Spinal cord (tissue), 10 donors: ENCODE results near the gene TRIM6. TPM values are rescaled to one million over a fixed set of nuclear protein-coding genes. Genes with fewer than 3 reads are reported as not detected.
"Not testable (repeated sequence)": the region's sequence is repeated elsewhere in the genome, so short reads cannot be mapped to it uniquely, and the experiment has no call there.

Source experiments
- DNase-seq, 6 donors: peaks; one replicate each; pipeline versions ENCODE4 v3.0.0 to v3.0.0-alpha.2; 2013 to 2015; ENCODE audit warnings: low spot score in 6 of 6, low read depth in 4 of 6
- H3K27ac ChIP-seq: one replicate; pipeline ENCODE4 v1.5.1; 2013; ENCODE audit warnings: low read depth, low read length, control low read depth
- H3K27me3 ChIP-seq: one replicate; pipeline ENCODE4 v1.6.1; 2013; ENCODE audit warnings: low read length; ENCODE audit not compliant: control insufficient read depth, insufficient read depth
- H3K36me3 ChIP-seq: one replicate; pipeline ENCODE4 v1.6.1; 2013; ENCODE audit warnings: low read length; ENCODE audit not compliant: control insufficient read depth, insufficient read depth
- H3K4me1 ChIP-seq: one replicate; pipeline ENCODE4 v1.6.1; 2013; ENCODE audit warnings: low read length; ENCODE audit not compliant: control insufficient read depth, insufficient read depth
- H3K4me3 ChIP-seq: one replicate; pipeline ENCODE4 v1.5.1; 2013; ENCODE audit warnings: low read depth, low read length, control low read depth
- H3K9me3 ChIP-seq: one replicate; pipeline ENCODE4 v1.6.1; 2013; ENCODE audit warnings: low read length; ENCODE audit not compliant: control insufficient read depth, insufficient read depth
- WGBS: methylation state at CpG from one replicate; pipeline ENCODE4 v1.1.5; 2013; ENCODE audit warnings: missing lambda C conversion rate; ENCODE audit not compliant: insufficient coverage; 5-methylcytosine and 5-hydroxymethylcytosine counted together
- polyA plus RNA-seq, 2 donors: library from polyadenylated mRNA; unstranded; fragments of 120-200 nt; gene quantifications; one replicate each; pipeline ENCODE4 v1.2.1, GENCODE V29; 2013; ENCODE audit not compliant: insufficient read length in 2 of 2
- total RNA-seq, 2 donors: library from RNA; depleted of rRNA in 1 of 2; stranded (reverse); fragments of 120-200 nt in 1 of 2; fragments of >200 nt in 1 of 2; gene quantifications; one replicate each; pipeline versions ENCODE4 v1.2.3 to v1.2.4, GENCODE V29; 2013 to 2014
- donor health status: healthy.

The TRIM6 gene
- total and polyA plus RNA-seq, 4 donors = 1.1 to 4.3 (median 2.5) TPM

GRCh38 chr11:5655474-5655873 is 59.0 kb downstream of the TRIM6 start:
- H3K4me1 ChIP-seq = no peaks in the 10 kb centered on the region
- DNase-seq = no peak
- H3K27me3 ChIP-seq = no peaks in the 10 kb centered on the region
- H3K36me3 ChIP-seq = no peaks in the 10 kb centered on the region
- no peak overlapping the region for H3K4me3 ChIP-seq
- 100% methylated on average over 1 of the region's 4 CpGs for WGBS
- peaks cover 5% of the 10 kb centered on the region for H3K9me3 ChIP-seq
- no peak overlapping the region for H3K27ac ChIP-seq

- no CpG with 5 or more reads among the region's 2 CpGs for WGBS
- not testable (repeated sequence) for H3K27ac ChIP-seq, H3K27me3 ChIP-seq, H3K4me3 ChIP-seq, H3K36me3 ChIP-seq, DNase-seq, H3K4me1 ChIP-seq, H3K9me3 ChIP-seq
Measured at GRCh38 chr11:5656956-5657355, 60.5 kb downstream of the TRIM6 start.

- no peaks in the 10 kb centered on the region for H3K27me3 ChIP-seq
- no peaks in the 10 kb centered on the region for H3K9me3 ChIP-seq
- no peaks in the 10 kb centered on the region for H3K4me1 ChIP-seq
- no peaks in the 10 kb centered on the region for H3K36me3 ChIP-seq
- no peak for DNase-seq
- no peak overlapping the region for H3K27ac ChIP-seq
- WGBS = 94% methylated on average over 5 of the region's 5 CpGs
- H3K4me3 ChIP-seq = no peak overlapping the region
Measured at GRCh38 chr11:5658318-5658717, 61.9 kb downstream of the TRIM6 start.

Other genes starting within 250 kb of the TRIM6 start
- gene OR51B6, start 245.1 kb upstream of the TRIM6 start, total RNA-seq = not detected
- not detected for gene OR51B6, start 245.1 kb upstream of the TRIM6 start, polyA plus RNA-seq
- not detected for gene OR51M1, start 212.8 kb upstream of the TRIM6 start, total RNA-seq
- gene OR51M1, start 212.8 kb upstream of the TRIM6 start, polyA plus RNA-seq = not detected
- gene OR51Q1, start 174.5 kb upstream of the TRIM6 start, total RNA-seq = not detected
- gene OR51Q1, start 174.5 kb upstream of the TRIM6 start, polyA plus RNA-seq = not detected
- under 1 TPM in 1 of 2 donors, not detected in 1; 0.28 TPM for gene OR51I1, start 155.1 kb upstream of the TRIM6 start, total RNA-seq
- not detected for gene OR51I1, start 155.1 kb upstream of the TRIM6 start, polyA plus RNA-seq
- not detected for gene OR51I2, start 147.3 kb upstream of the TRIM6 start, total RNA-seq
- not detected for gene OR51I2, start 147.3 kb upstream of the TRIM6 start, polyA plus RNA-seq
- not detected for gene OR52D1, start 108.0 kb upstream of the TRIM6 start, total RNA-seq
- gene OR52D1, start 108.0 kb upstream of the TRIM6 start, polyA plus RNA-seq = not detected
- gene UBQLN3, start 86.7 kb upstream of the TRIM6 start, total RNA-seq = under 1 TPM; 0.10 to 0.39 TPM
- not detected for gene UBQLN3, start 86.7 kb upstream of the TRIM6 start, polyA plus RNA-seq
- gene UBQLNL, start 79.9 kb upstream of the TRIM6 start, total RNA-seq = under 1 TPM; 0.30 to 0.55 TPM
- under 1 TPM; 0.33 to 0.59 TPM for gene UBQLNL, start 79.9 kb upstream of the TRIM6 start, polyA plus RNA-seq
- gene OR52H1, start 48.1 kb upstream of the TRIM6 start, total RNA-seq = under 1 TPM; 0.40 to 0.55 TPM
- gene OR52H1, start 48.1 kb upstream of the TRIM6 start, polyA plus RNA-seq = not detected
- not detected for gene OR52B6, start 15.8 kb upstream of the TRIM6 start, total RNA-seq
- not detected for gene OR52B6, start 15.8 kb upstream of the TRIM6 start, polyA plus RNA-seq
- gene TRIM34, start 28.4 kb downstream of the TRIM6 start, total RNA-seq = 10 to 100 TPM in 1 of 2 donors, 1 to 10 TPM in 1; 6.6 to 15.1 TPM
- 1 to 10 TPM; 3.5 to 4.4 TPM for gene TRIM34, start 28.4 kb downstream of the TRIM6 start, polyA plus RNA-seq
- 10 to 100 TPM; 15.3 to 25.5 TPM for gene TRIM5, start 88.4 kb downstream of the TRIM6 start, total RNA-seq
- gene TRIM5, start 88.4 kb downstream of the TRIM6 start, polyA plus RNA-seq = 10 to 100 TPM; 10.4 to 12.3 TPM
- 10 to 100 TPM; 25.3 to 26.0 TPM for gene TRIM22, start 93.2 kb downstream of the TRIM6 start, total RNA-seq
- gene TRIM22, start 93.2 kb downstream of the TRIM6 start, polyA plus RNA-seq = 10 to 100 TPM; 11.8 to 14.5 TPM
- gene OR56B1, start 139.8 kb downstream of the TRIM6 start, total RNA-seq = not detected
- not detected for gene OR56B1, start 139.8 kb downstream of the TRIM6 start, polyA plus RNA-seq
- gene OR52N4, start 157.6 kb downstream of the TRIM6 start, total RNA-seq = under 1 TPM in 1 of 2 donors, not detected in 1; 0.20 TPM
- gene OR52N4, start 157.6 kb downstream of the TRIM6 start, polyA plus RNA-seq = under 1 TPM in 1 of 2 donors, not detected in 1; 0.33 TPM
- gene OR52N5, start 186.7 kb downstream of the TRIM6 start, total RNA-seq = not detected
- not detected for gene OR52N5, start 186.7 kb downstream of the TRIM6 start, polyA plus RNA-seq
- gene OR52N1, start 194.6 kb downstream of the TRIM6 start, total RNA-seq = not detected
- gene OR52N1, start 194.6 kb downstream of the TRIM6 start, polyA plus RNA-seq = not detected
- gene OR52N2, start 212.3 kb downstream of the TRIM6 start, total RNA-seq = not detected
- gene OR52N2, start 212.3 kb downstream of the TRIM6 start, polyA plus RNA-seq = not detected
- gene OR52E6, start 245.3 kb downstream of the TRIM6 start, total RNA-seq = not detected
- gene OR52E6, start 245.3 kb downstream of the TRIM6 start, polyA plus RNA-seq = not detected